Measurements from ENCODE around the gene STEAP2.
"Not testable (repeated sequence)": the region's sequence is repeated elsewhere in the genome, so short reads cannot be mapped to it uniquely, and the experiment has no call there.

STEAP2 gene

DNA sequence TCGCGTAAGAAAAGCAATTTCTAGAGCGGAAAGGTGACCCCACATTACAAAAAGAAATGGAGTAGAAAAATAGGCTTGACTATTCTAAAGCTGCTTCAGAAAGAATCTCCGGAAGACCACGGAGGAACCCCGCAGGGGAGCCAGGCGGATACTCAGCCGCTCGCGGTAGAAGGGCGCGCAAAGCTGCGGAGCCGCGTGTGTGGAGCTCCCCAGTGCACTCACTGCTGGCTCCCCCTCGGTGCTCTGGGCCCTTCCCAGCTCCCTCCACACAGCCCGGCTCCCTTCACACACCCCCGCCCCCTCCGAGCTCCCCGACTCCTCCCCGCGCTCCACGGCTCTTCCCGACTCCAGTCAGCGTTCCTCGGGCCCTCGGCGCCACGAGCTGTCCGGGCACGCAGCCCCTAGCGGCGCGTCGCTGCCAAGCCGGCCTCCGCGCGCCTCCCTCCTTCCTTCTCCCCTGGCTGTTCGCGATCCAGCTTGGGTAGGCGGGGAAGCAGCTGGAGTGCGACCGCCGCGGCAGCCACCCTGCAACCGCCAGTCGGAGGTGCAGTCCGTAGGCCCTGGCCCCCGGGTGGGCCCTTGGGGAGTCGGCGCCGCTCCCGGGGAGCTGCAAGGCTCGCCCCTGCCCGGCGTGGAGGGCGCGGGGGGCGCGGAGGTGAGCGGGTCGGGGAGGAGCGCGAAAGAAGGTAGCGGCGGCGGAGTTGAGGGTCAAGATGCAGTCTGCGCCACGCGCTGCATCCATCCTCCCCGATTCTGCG is at the start of gene STEAP2:
Gene STEAP2, plus strand, starts transcription at position 350 of the 758 bp plus-strand sequence. CDS start 13,343 bp downstream, outside the sequence.
- peak; percentile 95 for DNase-seq (ENCODE audit: low read depth)

DNA sequence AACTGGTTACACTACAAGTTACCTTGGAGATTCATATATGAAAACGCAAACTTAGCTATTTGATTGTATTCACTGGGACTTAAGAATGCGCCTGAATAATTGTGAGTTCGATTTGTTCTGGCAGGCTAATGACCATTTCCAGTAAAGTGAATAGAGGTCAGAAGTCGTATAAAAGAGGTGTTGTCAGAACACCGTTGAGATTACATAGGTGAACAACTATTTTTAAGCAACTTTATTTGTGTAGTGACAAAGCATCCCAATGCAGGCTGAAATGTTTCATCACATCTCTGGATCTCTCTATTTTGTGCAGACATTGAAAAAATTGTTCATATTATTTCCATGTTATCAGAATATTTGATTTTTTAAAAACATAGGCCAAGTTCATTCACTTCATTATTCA is 48.0 kb upstream of the STEAP2 start:
- DNase-seq (ENCODE audit: low read depth) = no peak

DNA sequence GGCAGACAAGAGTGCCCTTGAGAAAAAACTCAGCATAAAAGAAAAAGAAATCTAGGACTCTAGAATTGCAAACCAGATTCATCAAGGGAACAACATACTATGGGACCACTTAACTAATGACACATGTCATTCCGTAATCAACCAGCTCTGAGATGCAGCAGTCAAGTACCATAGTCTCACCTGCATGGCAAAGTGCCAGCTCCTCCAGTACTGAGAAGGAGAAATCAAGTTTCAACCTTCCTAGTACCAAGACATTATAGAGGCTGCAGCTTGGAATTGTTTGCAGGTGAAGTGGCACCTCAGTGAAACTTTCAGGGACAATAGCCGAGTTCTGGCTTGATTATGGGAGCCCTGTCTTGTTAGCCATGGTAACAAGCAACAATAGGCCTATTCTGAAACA is 45.8 kb upstream of the STEAP2 start:
- DNase-seq (ENCODE audit: low read depth) = no peak

DNA sequence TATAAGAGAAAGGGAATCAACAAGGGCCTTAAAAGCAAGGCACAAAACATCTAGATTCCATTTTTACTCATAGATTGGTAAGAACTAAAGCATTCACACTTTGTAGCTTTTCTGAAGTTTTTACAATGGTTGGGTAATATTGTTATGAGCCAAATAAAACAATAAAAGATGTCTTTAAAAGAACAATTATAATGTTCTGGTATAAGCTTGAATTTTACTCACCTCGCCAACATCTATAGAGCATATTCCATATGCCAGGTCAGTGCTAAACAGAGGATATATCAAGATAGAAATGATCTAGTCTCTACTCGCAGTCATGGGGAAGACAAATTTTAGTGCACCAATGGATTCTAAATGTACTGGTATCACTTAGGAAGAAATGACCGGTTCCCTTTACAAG is 45.4 kb upstream of the STEAP2 start:
- DNase-seq (ENCODE audit: low read depth) = no peak

DNA sequence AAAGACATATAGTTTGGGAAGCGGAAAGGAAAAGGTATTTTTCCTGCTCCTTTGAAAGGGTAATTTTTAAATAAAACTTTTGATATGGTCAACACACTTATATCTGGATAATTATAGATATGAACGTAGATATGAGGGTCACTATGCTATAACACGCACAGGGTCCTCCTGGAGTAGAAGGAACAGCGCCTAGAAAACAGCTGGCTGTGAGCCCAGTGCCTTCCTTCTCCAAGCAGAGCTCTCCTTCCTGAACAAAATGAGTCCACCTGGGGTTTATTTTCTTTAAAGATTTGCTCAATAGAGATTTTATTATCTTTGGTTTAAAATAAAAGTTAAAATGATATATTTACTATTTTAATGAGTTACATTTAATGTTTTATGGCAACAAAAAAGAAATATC is 44.2 kb upstream of the STEAP2 start:
- no peak for DNase-seq (ENCODE audit: low read depth)

DNA sequence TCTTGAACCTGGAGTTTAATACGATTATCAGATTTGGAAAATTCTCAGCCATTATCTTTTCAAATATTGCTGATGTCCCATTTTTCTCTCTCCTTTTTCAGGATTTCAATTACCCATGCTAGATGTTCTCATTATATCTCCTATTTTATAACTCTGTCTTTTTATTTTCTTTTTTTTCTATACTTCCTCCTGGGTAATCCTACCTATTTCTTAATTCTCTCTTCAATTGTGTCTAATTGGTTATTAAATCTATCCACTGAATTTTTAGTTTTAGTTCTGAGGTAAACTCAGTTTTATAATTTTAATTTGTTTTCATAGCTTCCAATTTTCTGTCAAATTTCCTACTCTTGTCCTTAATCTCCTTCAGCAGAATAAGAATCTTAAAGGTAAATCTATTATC is 41.6 kb upstream of the STEAP2 start:
- no peak for DNase-seq (ENCODE audit: low read depth)

DNA sequence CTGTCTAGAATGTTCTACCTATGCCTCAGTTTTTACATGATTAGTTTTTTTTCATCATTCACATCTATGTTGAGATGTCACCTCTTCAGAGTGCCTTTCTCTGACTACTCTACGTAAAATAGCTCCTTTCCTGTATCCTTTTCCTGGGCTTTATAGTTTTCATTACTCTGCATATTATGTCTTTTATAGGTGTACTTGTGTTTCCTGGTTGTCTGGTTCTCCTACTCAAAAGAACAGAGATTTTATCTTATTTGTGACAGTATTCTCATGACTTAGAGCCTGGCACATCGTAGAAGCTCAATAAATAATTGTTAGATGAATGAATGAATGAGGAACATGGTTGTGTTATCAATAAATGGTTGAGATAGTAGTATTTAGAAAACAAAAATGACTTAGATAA is 39.4 kb upstream of the STEAP2 start:
- no peak for DNase-seq (ENCODE audit: low read depth)

DNA sequence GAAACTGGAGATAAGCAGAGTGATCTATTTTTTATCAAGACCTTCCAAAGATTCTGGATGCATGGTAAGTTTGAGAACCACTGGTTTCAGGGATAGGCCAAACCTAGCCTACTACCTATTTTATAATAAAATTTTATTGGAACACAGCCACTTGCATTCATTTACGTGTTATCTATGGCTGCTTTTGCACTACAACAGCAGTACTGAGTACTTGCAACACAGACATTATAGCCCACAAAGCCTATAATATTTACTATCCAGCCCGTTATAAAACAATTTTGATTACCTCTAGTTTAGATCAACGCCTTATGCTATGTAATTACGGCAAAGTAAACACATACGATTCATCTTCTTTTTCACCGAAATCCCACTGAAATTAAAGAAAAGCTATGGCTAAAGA is 38.9 kb upstream of the STEAP2 start:
- no peak for DNase-seq (ENCODE audit: low read depth)

DNA sequence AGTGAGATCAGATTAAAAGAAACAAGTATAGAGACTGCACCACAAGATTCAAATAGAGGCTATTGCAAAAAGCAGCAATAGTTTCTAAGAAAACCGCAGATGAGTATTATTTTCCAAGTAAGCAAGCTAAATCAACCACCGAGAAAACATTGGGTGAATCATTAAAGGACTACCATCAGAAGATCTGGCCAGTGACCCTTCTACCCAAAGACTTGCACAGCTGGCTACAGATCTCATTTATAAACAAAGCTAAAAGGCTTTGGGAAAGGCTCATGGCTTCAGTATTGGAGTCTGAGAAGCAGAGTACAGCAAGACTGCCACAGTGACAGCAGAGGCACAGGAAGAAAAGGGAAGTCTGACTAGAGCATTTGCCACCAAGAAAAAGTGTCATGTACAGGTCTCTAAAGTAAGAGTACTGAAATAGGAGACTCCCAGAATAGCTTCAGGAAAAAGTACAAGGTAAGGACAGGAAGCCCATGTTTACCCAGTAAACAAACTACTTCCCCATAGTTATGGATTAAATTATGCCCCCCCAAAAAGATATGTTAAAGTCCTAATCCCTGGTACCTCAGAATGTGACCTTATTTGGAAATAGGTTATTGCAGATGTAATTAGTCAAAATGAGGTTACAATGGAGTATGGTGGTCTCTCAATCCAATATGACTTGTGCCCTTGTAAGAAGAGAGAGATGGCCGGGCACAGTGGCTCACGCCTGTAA is 38.3 kb upstream of the STEAP2 start:
- DNase-seq (ENCODE audit: low read depth) = no peak

DNA sequence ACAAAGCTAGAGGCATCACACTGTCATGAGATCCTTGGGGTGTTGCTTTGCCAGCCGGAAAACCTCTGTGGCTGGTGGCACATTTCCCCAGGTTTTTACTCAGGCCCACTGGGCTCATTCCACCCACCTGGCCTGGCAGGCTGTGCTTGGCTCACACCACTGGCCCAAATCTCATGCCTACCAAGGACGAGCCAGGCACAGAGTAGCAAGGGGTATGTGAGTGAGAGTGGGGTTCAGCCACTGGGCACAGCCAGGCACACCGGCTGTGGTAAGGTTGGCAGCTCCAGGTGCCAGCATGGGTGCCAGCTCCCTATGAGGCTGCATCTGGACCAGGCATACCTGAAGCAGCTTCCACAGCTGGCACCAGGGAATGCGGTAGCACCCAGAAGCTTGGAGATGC is 35.9 kb upstream of the STEAP2 start:
- no peak for DNase-seq (ENCODE audit: low read depth)

DNA sequence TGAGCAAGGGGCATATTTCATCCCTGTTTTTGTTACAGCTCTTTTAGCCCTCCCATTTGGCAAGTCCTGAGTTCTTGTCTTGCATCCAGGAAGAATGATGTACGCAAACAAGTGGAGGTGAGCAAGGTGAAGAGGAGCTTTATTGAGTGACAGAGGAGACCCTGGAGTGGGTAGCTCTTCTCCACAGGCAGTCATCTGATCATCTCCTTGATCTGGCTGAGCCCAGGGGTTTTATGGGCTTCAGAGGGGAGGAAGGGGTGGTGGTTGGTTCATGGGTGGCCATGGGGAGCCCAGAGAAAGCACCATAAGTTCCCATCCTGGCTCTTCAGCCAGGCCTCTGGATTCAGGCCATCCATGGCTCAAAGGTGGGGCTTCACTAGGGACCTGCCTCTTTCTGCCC is 35.3 kb upstream of the STEAP2 start:
- no peak for DNase-seq (ENCODE audit: low read depth)

DNA sequence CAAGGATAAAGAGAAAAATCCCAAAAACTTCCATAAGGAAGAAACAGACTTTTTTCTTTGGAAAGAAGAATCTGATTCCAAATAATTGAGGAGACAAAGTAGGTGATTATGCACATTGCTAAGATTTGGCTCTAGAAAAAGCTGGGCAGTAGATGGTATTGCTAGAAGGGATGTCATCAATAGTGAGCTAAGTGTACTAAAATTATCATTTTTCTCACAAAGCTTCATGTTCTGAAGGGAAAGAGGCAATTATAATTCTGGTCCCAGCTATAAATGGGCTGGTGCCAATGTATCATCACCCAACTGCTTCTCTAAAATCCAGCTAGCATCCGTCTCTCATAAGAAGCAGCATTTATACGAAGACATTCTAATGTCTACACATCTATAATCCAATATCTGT is 33.4 kb upstream of the STEAP2 start:
- no peak for DNase-seq (ENCODE audit: low read depth)

DNA sequence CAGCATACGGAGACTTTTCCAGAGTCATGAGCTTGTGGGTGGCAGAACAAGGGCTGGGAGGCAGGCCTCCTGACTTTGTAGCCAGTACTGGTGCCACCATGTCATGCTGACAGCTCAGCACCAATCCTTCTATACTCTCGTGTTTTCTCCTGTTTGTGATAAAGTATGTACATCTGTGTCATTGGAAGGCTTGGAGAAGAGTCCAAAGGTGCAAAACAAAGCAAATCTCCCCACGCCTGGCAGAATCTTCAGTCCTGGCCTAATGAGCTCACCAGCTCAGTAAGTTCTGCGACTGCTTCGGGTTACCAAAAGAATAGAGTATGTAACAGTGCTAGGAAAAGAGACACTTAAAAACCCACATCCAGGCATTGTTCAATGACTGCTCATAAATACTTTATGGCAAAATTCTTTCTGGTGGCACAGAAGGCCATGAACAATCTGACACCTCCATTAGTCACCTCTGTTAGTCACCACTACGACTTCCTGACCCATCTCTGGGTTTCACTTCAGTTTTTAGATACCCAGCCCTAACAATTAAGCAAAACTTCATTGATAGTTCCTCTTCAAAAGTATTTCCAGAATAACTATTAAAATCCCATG is 32.8 kb upstream of the STEAP2 start:
- DNase-seq (ENCODE audit: low read depth) = peak; percentile 95

DNA sequence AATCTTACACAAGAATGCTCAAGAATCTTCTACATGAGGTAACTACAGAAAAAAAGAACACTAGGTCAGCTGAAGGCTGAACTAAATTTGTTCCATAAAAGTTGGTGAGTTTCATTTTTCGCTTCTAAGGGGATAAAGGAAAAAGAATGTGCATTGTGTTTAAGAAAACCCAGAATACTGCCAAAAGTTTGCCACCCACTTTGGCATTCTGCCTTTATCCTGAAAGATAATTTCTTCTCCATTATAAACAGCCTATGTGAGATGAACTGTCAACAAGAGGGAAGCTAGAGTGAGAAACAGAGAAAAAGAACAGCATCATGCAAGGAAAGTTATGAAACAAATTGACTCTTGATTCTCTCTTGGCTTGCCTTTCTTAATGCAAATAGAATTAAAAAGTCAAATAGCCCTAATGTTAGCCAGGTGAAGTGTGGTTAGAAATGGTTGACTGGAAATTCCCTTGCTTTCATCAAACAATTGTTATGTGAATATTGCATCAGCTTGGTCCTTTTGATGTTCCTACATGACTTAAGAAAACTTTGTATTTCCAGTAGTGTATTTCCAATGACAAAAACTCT is 31.4 kb upstream of the STEAP2 start:
- no peak for DNase-seq (ENCODE audit: low read depth)

DNA sequence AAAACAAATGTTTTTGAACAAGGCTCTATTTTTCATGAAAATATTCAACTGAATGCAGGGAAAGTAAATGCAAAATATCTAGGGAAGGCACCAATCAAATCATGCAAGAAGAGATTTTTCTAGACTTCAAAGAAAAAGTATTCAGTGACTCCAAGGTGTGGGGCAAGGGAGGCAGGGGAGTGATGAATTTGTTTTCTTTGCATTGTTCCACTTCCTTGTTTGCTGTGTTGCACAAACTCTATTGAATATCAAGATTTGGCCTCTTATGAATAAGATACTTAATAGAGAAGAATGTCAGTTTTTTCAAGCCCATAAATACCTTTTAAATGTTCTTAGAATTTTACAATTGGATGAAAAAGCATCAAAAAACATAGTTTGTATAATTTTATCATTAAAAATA is 30.9 kb upstream of the STEAP2 start:
- DNase-seq (ENCODE audit: low read depth) = no peak

DNA sequence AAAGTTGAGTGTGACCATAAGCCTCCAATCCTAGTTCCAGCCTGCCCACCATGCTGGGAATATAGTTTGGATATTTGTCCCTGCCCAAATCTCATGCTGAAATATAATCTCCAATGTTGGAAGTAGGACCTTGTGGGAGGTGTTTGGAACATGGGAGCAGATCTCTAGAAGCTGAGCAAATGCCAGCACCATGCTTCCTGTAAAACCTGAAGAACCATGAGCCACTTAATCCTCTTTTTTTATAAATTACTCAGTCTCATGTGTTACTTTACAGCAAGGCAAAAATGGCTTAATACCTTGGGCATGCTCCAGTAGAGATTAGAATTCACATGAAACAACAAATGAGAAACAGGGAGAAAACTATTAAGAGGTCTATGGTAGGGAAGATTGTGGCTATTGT is 30.1 kb upstream of the STEAP2 start:
- DNase-seq (ENCODE audit: low read depth) = no peak

DNA sequence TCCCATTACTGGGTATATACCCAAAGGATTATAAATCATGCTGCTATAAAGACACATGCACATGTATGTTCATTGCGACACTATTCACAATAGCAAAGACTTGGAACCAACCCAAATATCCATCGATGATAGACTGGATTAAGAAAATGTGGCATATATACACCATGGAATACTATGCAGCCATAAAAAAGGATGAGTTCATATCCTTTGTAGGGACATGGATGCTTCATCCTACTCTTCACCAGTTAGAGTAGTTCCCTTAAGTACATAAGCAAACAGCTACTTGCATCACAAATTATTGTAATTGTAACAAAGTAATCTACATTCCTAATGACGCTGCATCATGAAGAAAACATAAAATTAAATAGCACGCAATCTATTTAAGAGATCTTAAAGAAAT is 25.2 kb upstream of the STEAP2 start:
- not testable (repeated sequence) for DNase-seq (ENCODE audit: low read depth)

DNA sequence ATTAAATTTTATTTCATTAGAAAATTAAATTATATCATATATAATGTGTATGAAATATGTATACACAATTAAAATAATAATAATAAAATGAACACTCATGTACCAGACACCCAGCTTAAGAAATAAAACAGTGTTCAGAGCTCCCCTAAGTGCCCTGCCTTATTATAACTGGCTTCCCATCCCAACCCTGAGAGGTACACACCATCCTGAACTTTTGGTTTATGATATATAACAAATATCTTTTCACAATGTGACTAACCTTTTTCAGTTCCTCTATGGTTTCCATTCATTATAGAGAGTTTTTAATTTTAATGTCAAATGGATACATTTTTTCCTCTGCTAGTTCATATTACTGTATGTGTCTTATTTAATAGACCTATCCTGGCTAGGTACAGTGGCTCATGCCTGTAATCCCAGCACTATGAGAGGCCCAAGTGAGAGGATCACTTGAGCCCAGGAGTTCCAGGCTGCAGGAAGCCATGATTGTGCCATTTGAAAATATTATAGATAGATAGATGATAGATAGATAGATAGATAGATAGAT is 24.0 kb upstream of the STEAP2 start:
- DNase-seq (ENCODE audit: low read depth) = no peak

DNA sequence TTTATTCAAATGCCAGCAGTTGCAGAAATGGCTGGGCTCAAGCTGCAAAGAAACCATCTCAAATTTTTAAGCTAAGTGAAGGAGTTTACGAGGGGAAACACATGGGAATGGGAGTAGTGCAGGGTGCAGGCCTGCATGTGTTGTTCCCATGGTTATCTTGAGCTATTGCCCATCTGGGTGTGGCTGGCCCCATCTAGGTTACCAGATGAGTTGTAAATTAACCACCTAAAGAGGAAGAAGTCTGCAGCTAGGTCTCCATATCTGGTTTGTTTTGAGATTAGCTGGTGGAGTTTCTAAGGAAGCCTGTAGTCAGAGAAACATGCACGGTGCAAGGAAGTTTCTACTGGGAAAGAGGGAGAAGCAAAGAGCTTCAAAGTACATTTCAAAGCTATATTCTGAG is 23.3 kb upstream of the STEAP2 start:
- no peak for DNase-seq (ENCODE audit: low read depth)

DNA sequence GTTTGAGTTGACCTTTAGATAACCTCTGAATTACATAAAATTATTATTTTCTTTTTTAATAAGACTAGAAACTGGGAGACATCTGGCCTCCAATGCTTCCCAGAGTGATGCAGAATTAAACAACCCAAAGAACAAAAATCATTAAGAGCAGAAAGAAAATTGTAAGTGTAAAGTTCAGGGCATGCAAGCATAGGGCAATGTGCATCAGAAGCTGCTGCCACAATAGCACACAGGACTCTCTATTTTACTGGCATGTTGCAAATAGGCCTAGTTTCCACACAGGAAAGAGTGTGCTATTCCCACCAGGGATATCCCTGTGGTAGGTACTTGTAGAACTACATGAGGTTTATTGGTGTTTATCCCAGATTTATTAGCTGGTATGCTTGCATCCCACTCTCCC is 20.5 kb upstream of the STEAP2 start:
- DNase-seq (ENCODE audit: low read depth) = no peak

DNA sequence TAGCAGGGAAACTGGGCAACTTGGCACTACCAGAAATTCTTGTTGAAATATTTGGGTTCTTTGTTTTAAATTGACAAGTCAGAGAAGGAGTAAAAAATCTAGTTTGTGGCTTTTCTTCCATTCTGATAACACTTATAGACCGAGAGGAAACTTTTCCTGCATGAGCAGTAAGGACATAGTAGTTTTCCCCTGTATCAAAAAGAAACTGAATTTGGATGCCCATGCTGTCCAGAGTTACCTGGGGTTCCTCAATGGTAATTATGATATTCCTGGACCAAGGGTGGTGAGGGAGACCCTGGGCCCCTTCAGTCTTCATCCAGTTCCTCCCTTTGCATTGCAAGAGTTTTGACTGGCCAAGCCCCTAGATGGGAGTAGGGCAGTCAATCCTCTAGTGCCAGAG is 19.9 kb upstream of the STEAP2 start:
- DNase-seq (ENCODE audit: low read depth) = no peak

DNA sequence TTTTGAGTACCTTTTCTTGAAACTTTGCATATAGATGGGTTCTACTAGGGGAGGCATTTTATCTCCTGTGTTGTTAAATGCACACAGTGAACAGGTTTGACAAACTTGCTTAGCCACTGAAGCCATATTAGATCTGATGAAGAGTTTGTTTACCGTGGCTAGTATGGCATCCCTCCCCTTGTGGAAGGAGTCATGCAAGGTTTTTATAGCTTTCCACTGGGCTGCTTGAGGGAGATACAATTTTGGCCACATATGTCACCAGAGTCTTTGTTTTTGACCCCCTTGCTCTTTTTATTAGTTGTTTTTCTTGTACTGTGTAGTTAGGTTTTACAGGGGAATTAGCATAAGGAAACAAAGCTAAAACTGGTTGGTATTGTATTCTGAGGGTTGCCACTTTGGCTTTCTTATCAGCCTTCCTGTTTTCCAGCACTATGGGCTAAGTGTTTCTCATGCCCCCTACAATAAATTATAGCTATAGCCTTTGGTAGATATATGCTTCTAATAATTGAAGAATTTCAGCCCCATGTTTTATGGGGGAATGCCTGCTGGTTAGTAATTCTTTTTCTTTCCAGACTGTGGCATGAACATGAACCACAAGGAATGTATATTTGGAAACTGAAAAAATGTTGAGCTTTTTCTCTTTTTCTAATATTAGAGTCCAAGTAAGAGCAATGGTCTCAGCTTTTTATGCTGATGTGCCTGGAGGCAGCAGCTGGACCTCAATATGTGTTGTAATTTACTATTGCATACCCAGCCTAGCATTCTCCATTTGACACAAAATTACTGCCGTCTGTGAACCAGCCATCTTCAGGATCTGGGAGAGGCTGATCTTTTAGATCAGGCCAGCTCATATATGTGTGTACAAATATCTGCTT is 18.4 kb upstream of the STEAP2 start:
- no peak for DNase-seq (ENCODE audit: low read depth)
